HepG2 (cell line): ENCODE results near the gene TECTB. TPM values are rescaled to one million over a fixed set of nuclear protein-coding genes. Genes with fewer than 3 reads are reported as not detected.

Experiments used
- CCDC6 ChIP-seq: sonication (generic); formaldehyde crosslinking; IDR thresholded peaks from 2 replicates; pipeline ENCODE4 v1.8.1; 2022; ENCODE audit warnings: mild to moderate bottlenecking, missing genetic modification reagents, moderate library complexity
- CHD4 ChIP-seq: fragments of 200-600 bp; sonication (generic); IDR thresholded peaks from 2 replicates; pipeline ENCODE4 v1.7.0; 2017; ENCODE audit warnings: mild to moderate bottlenecking, low read length, borderline replicate concordance
- CTCF ChIP-seq: sonication (generic); formaldehyde crosslinking; IDR thresholded peaks from 2 replicates; pipeline ENCODE4 v1.5.0; 2020; ENCODE audit warnings: mild to moderate bottlenecking, missing genetic modification reagents, moderate library complexity
- GTF3A ChIP-seq: sonication (generic); formaldehyde crosslinking; conservative IDR thresholded peaks from 2 replicates; pipeline ENCODE4 v1.4.0; 2020; ENCODE audit warnings: mild to moderate bottlenecking, missing genetic modification reagents
- NFE2 ChIP-seq: sonication (generic); formaldehyde crosslinking; IDR thresholded peaks from 2 replicates; pipeline ENCODE4 v1.4.0; 2020; ENCODE audit warnings: missing genetic modification reagents
- NR2F1 ChIP-seq, 2 experiments: fragments of 450-650 bp in 1 of 2; formaldehyde crosslinking in 1 of 2; IDR thresholded peaks; 2 replicates each; pipeline versions ENCODE4 v1.5.0 to v1.6.1; 2016 to 2020; ENCODE audit warnings: mild to moderate bottlenecking in 1 of 2, missing compliant biosample characterization in 1 of 2, missing genetic modification reagents in 1 of 2, moderate library complexity in 1 of 2
- NRL ChIP-seq: sonication (generic); formaldehyde crosslinking; IDR thresholded peaks from 2 replicates; pipeline ENCODE4 v1.5.0; 2020; ENCODE audit warnings: missing genetic modification reagents, mild to moderate bottlenecking, moderate library complexity, borderline replicate concordance
- THAP9 ChIP-seq: sonication (generic); formaldehyde crosslinking; IDR thresholded peaks from 2 replicates; pipeline ENCODE4; 2020; ENCODE audit warnings: missing genetic modification reagents, mild to moderate bottlenecking, borderline replicate concordance
- THYN1 ChIP-seq: sonication (generic); formaldehyde crosslinking; IDR thresholded peaks from 2 replicates; pipeline ENCODE4 v1.8.1; 2023; ENCODE audit warnings: low read depth, mild to moderate bottlenecking, moderate library complexity, missing genetic modification reagents, borderline replicate concordance
- ZFP90 ChIP-seq: sonication (generic); formaldehyde crosslinking; IDR thresholded peaks from 2 replicates; pipeline ENCODE4 v1.8.0; 2022; ENCODE audit warnings: missing genetic modification reagents, mild to moderate bottlenecking, inconsistent platforms, borderline replicate concordance
- ZNF260 ChIP-seq: sonication (generic); formaldehyde crosslinking; IDR thresholded peaks from 2 replicates; pipeline ENCODE4 v1.4.0; 2020; ENCODE audit warnings: missing genetic modification reagents, low read depth, mild to moderate bottlenecking, borderline replicate concordance
- ZNF790 ChIP-seq: sonication (generic); formaldehyde crosslinking; IDR thresholded peaks from 2 replicates; pipeline ENCODE4 v1.8.0; 2022; ENCODE audit warnings: missing genetic modification reagents, mild to moderate bottlenecking, borderline replicate concordance
- ZNF839 ChIP-seq: sonication (generic); formaldehyde crosslinking; IDR thresholded peaks from 2 replicates; pipeline ENCODE4 v1.4.0; 2020; ENCODE audit warnings: missing genetic modification reagents, mild to moderate bottlenecking, borderline replicate concordance
- polyA plus RNA-seq, 8 experiments: library from polyadenylated mRNA; depleted of rRNA in 3 of 8; stranded (reverse) in 7 of 8; unstranded in 1 of 8; fragments of >200 nt; fragmentation: Illumina TruSeq in 4 of 8; extraction: Trizol in 4 of 8; gene quantifications; 2 replicates each; pipeline versions ENCODE4 v1.2.1 to v1.2.3, GENCODE V29; 2011 to 2016; ENCODE audit warnings: low read depth in 4 of 8, missing spikeins in 1 of 8, mixed read lengths in 1 of 8; ENCODE audit not compliant: insufficient read depth in 1 of 8
- total RNA-seq, 5 experiments: library from RNA; depleted of rRNA; stranded (reverse); fragments of >200 nt; fragmentation: Illumina TruSeq; extraction: Trizol; gene quantifications; 2 replicates each; pipeline ENCODE4 v1.2.3, GENCODE V29; 2016; ENCODE audit warnings: low read depth in 1 of 5
- TF ChIP-seq, protein P1 (sequence below): sonication (generic); formaldehyde crosslinking; IDR thresholded peaks from 2 replicates; pipeline ENCODE4 v1.4.0; 2020; ENCODE audit warnings: missing genetic modification reagents
- TF ChIP-seq, protein P2 (sequence below): IDR thresholded peaks from 2 replicates; pipeline ENCODE4 v1.6.1; 2018; ENCODE audit warnings: missing genetic modification reagents, mild to moderate bottlenecking, missing compliant biosample characterization
- TF ChIP-seq, protein P3 (sequence below): sonication (generic); formaldehyde crosslinking; IDR thresholded peaks from 2 replicates; pipeline ENCODE4 v1.4.0; 2020; ENCODE audit warnings: missing genetic modification reagents, borderline replicate concordance

Gene TECTB
- total and polyA plus RNA-seq, 2 of the 13 experiments (the other 11 are each of a cell fraction or from before 2014, with no cell fraction given), result 0.78 to 1.8 TPM

- TF ChIP-seq CTCF (CRISPR knock-in tag), result no peak
- TF ChIP-seq, protein P1, sequence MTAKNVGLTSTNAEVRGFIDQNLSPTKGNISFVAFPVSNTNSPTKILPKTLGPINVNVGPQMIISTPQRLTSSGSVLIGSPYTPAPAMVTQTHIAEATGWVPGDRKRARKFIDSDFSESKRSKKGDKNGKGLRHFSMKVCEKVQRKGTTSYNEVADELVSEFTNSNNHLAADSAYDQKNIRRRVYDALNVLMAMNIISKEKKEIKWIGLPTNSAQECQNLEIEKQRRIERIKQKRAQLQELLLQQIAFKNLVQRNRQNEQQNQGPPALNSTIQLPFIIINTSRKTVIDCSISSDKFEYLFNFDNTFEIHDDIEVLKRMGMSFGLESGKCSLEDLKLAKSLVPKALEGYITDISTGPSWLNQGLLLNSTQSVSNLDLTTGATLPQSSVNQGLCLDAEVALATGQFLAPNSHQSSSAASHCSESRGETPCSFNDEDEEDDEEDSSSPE (CRISPR knock-in tag), result peak; percentile 31
- peak; percentile 43; the same call in 1 of the 2 replicates for TF ChIP-seq ZNF790
- no peak for TF ChIP-seq THYN1 (CRISPR knock-in tag)
- no peak for TF ChIP-seq THAP9 (CRISPR knock-in tag)
- peak; percentile 99 for TF ChIP-seq NFE2 (CRISPR knock-in tag)
- no peak; the same call in 1 of the 2 replicates for TF ChIP-seq CHD4
- TF ChIP-seq NR2F1 (CRISPR knock-in tag; IDR thresholded peaks at IDR 0.05), result peak; percentile 99 to 100
- peak; percentile 92 for TF ChIP-seq CCDC6
- peak; percentile 87; the same call in 1 of the 2 replicates for TF ChIP-seq ZFP90 (CRISPR knock-in tag)
- TF ChIP-seq, protein P2, sequence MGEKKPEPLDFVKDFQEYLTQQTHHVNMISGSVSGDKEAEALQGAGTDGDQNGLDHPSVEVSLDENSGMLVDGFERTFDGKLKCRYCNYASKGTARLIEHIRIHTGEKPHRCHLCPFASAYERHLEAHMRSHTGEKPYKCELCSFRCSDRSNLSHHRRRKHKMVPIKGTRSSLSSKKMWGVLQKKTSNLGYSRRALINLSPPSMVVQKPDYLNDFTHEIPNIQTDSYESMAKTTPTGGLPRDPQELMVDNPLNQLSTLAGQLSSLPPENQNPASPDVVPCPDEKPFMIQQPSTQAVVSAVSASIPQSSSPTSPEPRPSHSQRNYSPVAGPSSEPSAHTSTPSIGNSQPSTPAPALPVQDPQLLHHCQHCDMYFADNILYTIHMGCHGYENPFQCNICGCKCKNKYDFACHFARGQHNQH (CRISPR knock-in tag), result peak; percentile 90
- 0 out of 2 replicates have a peak, but pooled peaks have one; percentile 33 for TF ChIP-seq GTF3A (CRISPR knock-in tag)
- no peak for TF ChIP-seq ZNF260 (CRISPR knock-in tag)
- no peak for TF ChIP-seq ZNF839 (CRISPR knock-in tag)
- TF ChIP-seq, protein P3, sequence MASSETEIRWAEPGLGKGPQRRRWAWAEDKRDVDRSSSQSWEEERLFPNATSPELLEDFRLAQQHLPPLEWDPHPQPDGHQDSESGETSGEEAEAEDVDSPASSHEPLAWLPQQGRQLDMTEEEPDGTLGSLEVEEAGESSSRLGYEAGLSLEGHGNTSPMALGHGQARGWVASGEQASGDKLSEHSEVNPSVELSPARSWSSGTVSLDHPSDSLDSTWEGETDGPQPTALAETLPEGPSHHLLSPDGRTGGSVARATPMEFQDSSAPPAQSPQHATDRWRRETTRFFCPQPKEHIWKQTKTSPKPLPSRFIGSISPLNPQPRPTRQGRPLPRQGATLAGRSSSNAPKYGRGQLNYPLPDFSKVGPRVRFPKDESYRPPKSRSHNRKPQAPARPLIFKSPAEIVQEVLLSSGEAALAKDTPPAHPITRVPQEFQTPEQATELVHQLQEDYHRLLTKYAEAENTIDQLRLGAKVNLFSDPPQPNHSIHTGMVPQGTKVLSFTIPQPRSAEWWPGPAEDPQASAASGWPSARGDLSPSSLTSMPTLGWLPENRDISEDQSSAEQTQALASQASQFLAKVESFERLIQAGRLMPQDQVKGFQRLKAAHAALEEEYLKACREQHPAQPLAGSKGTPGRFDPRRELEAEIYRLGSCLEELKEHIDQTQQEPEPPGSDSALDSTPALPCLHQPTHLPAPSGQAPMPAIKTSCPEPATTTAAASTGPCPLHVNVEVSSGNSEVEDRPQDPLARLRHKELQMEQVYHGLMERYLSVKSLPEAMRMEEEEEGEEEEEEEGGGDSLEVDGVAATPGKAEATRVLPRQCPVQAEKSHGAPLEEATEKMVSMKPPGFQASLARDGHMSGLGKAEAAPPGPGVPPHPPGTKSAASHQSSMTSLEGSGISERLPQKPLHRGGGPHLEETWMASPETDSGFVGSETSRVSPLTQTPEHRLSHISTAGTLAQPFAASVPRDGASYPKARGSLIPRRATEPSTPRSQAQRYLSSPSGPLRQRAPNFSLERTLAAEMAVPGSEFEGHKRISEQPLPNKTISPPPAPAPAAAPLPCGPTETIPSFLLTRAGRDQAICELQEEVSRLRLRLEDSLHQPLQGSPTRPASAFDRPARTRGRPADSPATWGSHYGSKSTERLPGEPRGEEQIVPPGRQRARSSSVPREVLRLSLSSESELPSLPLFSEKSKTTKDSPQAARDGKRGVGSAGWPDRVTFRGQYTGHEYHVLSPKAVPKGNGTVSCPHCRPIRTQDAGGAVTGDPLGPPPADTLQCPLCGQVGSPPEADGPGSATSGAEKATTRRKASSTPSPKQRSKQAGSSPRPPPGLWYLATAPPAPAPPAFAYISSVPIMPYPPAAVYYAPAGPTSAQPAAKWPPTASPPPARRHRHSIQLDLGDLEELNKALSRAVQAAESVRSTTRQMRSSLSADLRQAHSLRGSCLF (CRISPR knock-in tag), result no peak; the same call in 1 of the 2 replicates
- no peak for TF ChIP-seq NRL
Observed at GRCh38 chr10:112261281-112261822, 21.8 kb upstream of the TECTB start (continued).
